Central memory CD8-positive, alpha-beta T cell (primary cell): ENCODE measurements around the gene WFS1.

Experiments
- ATAC-seq: fragments of 150-1000 bp; cut with Tn5 transposase; replicated peaks from 2 replicates; pipeline ENCODE4 v1.10.0; 2022; ENCODE audit warnings: mild to moderate bottlenecking, moderate FRiP score, moderate number of reproducible peaks; ENCODE audit not compliant: poor library complexity, severe bottlenecking; ENCODE audit errors: extremely low read depth
- DNase-seq, 2 donors: peaks; one replicate each; pipeline ENCODE4 v3.0.0; 2021; ENCODE audit warnings: low spot score in 2 of 2
- H3K27ac Mint-ChIP-seq: one replicate; pipeline ENCODE4 v1.8.0; 2022; ENCODE audit warnings: low read depth, mild to moderate bottlenecking, moderate library complexity, mixed read lengths
- H3K27me3 Mint-ChIP-seq: one replicate; pipeline ENCODE4 v1.8.0; 2022; ENCODE audit warnings: mixed read lengths
- H3K36me3 Mint-ChIP-seq: one replicate; pipeline ENCODE4 v1.8.0; 2022; ENCODE audit warnings: mild to moderate bottlenecking, moderate library complexity, mixed read lengths; ENCODE audit not compliant: insufficient read depth
- H3K4me1 Mint-ChIP-seq: one replicate; pipeline ENCODE4 v1.8.0; 2022; ENCODE audit warnings: mixed read lengths
- H3K4me3 Mint-ChIP-seq: one replicate; pipeline ENCODE4 v1.8.0; 2022; ENCODE audit warnings: mild to moderate bottlenecking, moderate library complexity, mixed read lengths
- H3K9me3 Mint-ChIP-seq: one replicate; pipeline ENCODE4 v1.8.0; 2022; ENCODE audit warnings: mixed read lengths

WFS1 gene

DNA sequence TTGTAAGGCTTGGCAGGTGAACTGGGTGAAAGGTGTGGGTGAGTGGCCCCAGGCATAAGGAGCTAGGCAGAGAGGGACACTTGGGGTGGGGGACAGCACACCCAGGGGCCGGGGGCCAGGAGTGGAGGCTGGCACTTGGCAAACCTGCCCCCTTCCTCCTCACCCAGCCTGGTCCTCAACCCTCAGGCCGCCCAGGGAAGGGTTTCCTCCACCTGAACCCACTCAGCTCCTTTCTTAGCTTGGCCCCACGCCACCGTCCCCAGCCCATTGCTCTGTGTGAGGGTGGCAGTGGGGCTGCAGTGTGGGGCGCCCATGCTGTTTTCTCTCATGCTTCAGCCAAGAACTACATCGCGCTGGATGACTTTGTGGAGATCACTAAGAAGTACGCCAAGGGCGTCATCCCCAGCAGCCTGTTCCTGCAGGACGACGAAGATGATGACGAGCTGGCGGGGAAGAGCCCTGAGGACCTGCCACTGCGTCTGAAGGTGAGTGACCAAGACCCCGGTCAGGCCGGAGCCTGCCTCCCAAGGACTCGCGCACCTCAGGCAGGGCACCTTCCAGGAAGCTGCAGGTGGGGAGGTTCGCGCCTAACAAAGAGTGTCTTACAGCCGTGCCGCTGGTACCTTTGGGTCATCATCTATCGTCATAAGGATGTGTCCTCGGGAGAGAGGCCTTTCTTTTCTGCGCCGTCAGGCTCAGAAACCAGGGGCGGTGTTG, 25.2 kb downstream of the WFS1 start:
- H3K4me3 Mint-ChIP-seq, result no peak overlapping the region
- H3K27ac Mint-ChIP-seq, result no peak overlapping the region
- H3K27me3 Mint-ChIP-seq, result no peaks in the 10 kb centered on the region
- H3K36me3 Mint-ChIP-seq, result peaks cover 1% of the 10 kb centered on the region
- H3K4me1 Mint-ChIP-seq, result no peaks in the 10 kb centered on the region
- DNase-seq (no peak), ATAC-seq (no peak)
- H3K9me3 Mint-ChIP-seq, result no peaks in the 10 kb centered on the region

DNA sequence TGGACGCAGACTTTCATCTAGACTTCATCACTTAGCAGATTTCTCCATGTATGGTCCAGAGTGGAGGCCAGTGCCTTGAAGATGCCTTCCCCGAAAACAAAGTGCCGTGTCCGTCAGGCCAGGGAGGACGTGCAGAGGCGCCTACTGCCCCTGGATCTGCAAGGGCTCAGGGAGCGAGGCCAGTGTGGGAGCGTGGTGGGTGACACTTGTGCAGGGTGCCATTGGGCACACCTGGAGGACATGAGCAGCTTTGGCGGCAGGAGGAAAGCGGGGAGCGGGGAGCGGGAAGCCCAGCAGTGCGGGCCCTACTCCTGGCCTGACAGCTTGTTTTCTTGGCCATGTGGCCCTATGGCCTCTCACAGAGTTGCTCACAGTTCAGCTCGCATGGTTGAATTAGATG, 25.8 kb downstream of the WFS1 start:
- H3K9me3 Mint-ChIP-seq, result no peaks in the 10 kb centered on the region
- DNase-seq, result no peak
- no peak for ATAC-seq
- no peak overlapping the region for H3K4me3 Mint-ChIP-seq
- H3K4me1 Mint-ChIP-seq, result no peaks in the 10 kb centered on the region
- no peaks in the 10 kb centered on the region for H3K27me3 Mint-ChIP-seq
- no peak overlapping the region for H3K27ac Mint-ChIP-seq
- peaks cover 1% of the 10 kb centered on the region for H3K36me3 Mint-ChIP-seq

DNA sequence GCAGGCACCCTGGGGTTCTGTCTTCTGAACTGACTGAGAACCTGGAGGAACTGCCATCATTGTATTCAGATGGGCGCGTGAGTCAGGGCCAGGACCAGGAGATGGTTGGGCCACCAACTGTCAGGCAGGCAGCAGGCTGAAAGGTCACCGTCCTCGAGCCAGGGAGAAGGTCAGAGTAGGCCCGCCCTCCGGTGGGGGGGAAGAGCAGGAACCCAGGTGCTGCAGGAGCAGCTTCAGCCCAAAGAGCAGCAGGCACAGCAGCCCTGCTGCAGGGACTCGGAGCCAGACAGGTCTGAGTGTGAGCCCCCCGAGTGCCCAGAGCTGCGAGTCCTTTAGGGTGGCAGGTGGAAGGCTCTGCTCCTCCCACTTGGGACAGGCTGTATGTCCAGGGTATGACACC, 26.4 kb downstream of the WFS1 start:
- Mint-ChIP-seq H3K27me3 (no peaks in the 10 kb centered on the region), H3K4me1 (no peaks in the 10 kb centered on the region), H3K36me3 (peaks cover 1% of the 10 kb centered on the region), H3K4me3 (no peak overlapping the region), H3K9me3 (no peaks in the 10 kb centered on the region), H3K27ac (no peak overlapping the region)
- no peak for ATAC-seq
- DNase-seq, result no peak

DNA sequence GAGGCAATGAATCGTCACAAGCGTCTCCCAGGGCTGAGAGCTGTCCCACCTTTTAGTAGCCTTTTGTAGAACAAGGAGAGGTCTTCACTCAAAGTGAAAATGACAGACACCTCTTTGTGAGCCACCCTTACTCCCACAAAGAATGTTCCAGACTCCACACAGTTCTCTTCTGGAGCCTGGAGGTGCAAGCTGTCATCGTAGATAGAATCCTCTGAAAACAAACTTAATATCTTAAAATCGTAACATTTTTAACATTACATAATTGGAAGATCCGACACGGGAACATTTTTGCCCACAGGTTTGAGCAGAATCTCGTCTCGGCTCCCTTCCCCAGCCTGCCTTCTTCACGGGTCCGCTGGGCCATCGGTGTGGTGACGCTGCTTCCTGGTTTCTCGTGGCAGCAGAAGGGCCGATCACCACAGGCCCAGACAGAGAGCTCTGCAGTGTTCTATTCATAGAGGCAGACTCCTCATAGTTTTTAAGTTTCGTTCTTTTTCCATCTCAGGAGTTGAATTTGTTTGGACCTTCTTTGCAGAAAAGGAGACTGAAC, 27.7 kb downstream of the WFS1 start:
- no peaks in the 10 kb centered on the region for H3K27me3 Mint-ChIP-seq

DNA sequence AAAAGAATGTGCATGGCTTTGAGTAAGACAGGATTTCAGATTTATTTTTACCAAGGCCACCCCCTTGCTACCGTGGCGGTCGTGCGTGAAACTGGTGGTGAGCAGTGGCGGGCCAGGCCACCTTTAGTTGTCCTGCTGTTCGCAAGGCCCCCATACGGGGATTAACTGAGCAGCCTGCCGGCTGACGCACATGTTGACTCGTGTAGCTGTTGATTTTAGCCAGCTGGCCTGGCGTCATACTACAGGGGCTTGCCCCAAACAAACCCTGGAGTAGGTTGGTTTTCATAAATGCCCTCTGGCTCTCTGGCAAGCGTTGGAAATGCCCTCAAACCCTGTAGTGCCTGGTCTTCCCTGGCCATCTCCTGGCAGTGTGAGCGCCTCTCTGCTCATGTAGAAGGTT, 28.4 kb downstream of the WFS1 start:
- H3K27ac Mint-ChIP-seq, result no peak overlapping the region
- no peaks in the 10 kb centered on the region for H3K9me3 Mint-ChIP-seq
- H3K27me3 Mint-ChIP-seq, result no peaks in the 10 kb centered on the region
- no peaks in the 10 kb centered on the region for H3K4me1 Mint-ChIP-seq
- ATAC-seq (no peak), DNase-seq (no peak)
- H3K36me3 Mint-ChIP-seq, result peaks cover 1% of the 10 kb centered on the region
- no peak overlapping the region for H3K4me3 Mint-ChIP-seq

More for the DNA sequence above, 27.7 kb downstream of the WFS1 start:
- H3K9me3 Mint-ChIP-seq, result no peaks in the 10 kb centered on the region
- no peak overlapping the region for H3K27ac Mint-ChIP-seq
- DNase-seq (no peak), ATAC-seq (no peak)
- H3K36me3 Mint-ChIP-seq, result peaks cover 1% of the 10 kb centered on the region
- no peaks in the 10 kb centered on the region for H3K4me1 Mint-ChIP-seq
- H3K4me3 Mint-ChIP-seq, result no peak overlapping the region

DNA sequence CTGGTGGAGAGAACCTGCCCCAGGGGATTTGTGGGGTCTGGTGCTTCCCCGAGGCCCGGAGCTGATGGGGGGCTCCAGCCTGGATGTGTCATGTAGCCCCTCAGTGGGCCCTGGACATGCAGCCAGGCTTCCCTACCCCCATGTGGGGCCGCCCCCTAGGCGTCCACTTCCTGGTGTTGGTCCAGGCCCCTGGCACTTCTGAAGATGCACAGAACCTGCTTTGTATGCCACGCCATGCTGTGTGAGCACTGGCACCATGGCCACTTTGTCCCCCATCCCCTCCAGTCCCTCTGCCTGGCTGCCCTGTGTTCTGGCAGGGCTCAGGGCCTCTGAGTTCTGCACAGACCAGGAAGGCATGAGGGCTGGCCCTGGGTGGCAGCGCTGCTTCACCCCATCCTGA, 29.2 kb downstream of the WFS1 start:
- Mint-ChIP-seq H3K27me3 (no peaks in the 10 kb centered on the region), H3K4me3 (no peak overlapping the region), H3K36me3 (peaks cover 1% of the 10 kb centered on the region), H3K9me3 (no peaks in the 10 kb centered on the region), H3K4me1 (no peaks in the 10 kb centered on the region), H3K27ac (no peak overlapping the region)
- ATAC-seq, result no peak
- DNase-seq, result no peak

DNA sequence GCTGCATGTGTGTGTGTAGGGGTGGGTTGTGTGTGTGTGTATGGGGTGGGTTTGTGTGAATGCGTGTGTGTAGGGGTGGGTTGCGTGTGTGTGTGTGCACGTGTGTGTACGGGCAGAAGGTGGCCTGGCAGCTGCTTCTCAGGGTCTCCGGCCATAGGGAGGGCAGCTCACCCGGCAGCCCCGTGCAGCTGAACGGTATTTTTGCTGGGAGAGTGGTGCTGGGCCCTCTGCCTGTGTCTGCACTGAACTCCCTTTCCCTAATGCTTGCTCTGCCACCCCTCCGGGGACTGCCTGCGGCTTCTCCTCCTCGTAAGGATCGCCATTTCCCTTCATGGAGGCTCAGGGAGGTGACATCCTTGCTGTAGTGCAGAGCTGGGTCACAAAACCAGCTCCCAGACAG, 30.2 kb downstream of the WFS1 start:
- DNase-seq (no peak), ATAC-seq (no peak)
- H3K27me3 Mint-ChIP-seq, result no peaks in the 10 kb centered on the region
- H3K27ac Mint-ChIP-seq, result no peak overlapping the region
- H3K9me3 Mint-ChIP-seq, result no peaks in the 10 kb centered on the region
- H3K4me1 Mint-ChIP-seq, result no peaks in the 10 kb centered on the region
- H3K36me3 Mint-ChIP-seq, result no peaks in the 10 kb centered on the region
- no peak overlapping the region for H3K4me3 Mint-ChIP-seq

DNA sequence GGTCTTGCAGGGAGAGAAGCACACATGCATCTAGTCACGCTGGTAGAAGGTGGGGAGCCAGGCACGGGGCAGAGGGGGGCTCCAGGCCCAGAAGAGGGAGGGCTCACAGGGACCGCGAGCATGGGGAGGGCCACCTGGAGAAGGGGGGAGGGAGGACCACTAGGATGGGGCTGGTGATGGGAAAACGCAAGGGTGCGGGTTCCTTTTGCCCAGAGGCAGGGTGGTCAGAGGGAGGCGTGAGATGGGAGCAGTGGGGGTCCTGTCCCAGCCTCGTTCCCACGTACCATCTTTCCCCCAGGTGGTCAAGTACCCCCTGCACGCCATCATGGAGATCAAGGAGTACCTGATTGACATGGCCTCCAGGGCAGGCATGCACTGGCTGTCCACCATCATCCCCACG, 30.7 kb downstream of the WFS1 start:
- H3K4me3 Mint-ChIP-seq, result no peak overlapping the region
- no peak overlapping the region for H3K27ac Mint-ChIP-seq
- DNase-seq, result no peak
- no peaks in the 10 kb centered on the region for H3K36me3 Mint-ChIP-seq
- no peak for ATAC-seq
- H3K9me3 Mint-ChIP-seq, result no peaks in the 10 kb centered on the region
- no peaks in the 10 kb centered on the region for H3K4me1 Mint-ChIP-seq
- peaks cover under 1% of the 10 kb centered on the region for H3K27me3 Mint-ChIP-seq

DNA sequence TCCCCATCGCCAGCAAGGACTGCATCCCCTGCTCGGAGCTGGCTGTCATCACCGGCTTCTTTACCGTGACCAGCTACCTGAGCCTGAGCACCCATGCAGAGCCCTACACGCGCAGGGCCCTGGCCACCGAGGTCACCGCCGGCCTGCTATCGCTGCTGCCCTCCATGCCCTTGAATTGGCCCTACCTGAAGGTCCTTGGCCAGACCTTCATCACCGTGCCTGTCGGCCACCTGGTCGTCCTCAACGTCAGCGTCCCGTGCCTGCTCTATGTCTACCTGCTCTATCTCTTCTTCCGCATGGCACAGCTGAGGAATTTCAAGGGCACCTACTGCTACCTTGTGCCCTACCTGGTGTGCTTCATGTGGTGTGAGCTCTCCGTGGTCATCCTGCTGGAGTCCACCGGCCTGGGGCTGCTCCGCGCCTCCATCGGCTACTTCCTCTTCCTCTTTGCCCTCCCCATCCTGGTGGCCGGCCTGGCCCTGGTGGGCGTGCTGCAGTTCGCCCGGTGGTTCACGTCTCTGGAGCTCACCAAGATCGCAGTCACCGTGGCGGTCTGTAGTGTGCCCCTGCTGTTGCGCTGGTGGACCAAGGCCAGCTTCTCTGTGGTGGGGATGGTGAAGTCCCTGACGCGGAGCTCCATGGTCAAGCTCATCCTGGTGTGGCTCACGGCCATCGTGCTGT, 31.5 kb downstream of the WFS1 start:
- H3K9me3 Mint-ChIP-seq, result no peaks in the 10 kb centered on the region
- H3K36me3 Mint-ChIP-seq, result peaks cover 2% of the 10 kb centered on the region
- ATAC-seq (no peak), DNase-seq (no peak)
- H3K4me1 Mint-ChIP-seq, result no peaks in the 10 kb centered on the region
- H3K27me3 Mint-ChIP-seq, result peaks cover 9% of the 10 kb centered on the region
- no peak overlapping the region for H3K27ac Mint-ChIP-seq
- no peak overlapping the region for H3K4me3 Mint-ChIP-seq

DNA sequence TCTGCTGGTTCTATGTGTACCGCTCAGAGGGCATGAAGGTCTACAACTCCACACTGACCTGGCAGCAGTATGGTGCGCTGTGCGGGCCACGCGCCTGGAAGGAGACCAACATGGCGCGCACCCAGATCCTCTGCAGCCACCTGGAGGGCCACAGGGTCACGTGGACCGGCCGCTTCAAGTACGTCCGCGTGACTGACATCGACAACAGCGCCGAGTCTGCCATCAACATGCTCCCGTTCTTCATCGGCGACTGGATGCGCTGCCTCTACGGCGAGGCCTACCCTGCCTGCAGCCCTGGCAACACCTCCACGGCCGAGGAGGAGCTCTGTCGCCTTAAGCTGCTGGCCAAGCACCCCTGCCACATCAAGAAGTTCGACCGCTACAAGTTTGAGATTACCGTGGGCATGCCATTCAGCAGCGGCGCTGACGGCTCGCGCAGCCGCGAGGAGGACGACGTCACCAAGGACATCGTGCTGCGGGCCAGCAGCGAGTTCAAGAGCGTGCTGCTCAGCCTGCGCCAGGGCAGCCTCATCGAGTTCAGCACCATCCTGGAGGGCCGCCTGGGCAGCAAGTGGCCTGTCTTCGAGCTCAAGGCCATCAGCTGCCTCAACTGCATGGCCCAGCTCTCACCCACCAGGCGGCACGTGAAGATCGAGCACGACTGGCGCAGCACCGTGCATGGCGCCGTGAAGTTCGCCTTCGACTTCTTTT, 32.2 kb downstream of the WFS1 start:
- H3K4me3 Mint-ChIP-seq, result no peak overlapping the region
- no peak for ATAC-seq
- peaks cover 2% of the 10 kb centered on the region for H3K36me3 Mint-ChIP-seq
- no peak for DNase-seq
- H3K9me3 Mint-ChIP-seq, result no peaks in the 10 kb centered on the region
- peaks cover 16% of the 10 kb centered on the region for H3K27me3 Mint-ChIP-seq
- H3K4me1 Mint-ChIP-seq, result no peaks in the 10 kb centered on the region
- no peak overlapping the region for H3K27ac Mint-ChIP-seq

DNA sequence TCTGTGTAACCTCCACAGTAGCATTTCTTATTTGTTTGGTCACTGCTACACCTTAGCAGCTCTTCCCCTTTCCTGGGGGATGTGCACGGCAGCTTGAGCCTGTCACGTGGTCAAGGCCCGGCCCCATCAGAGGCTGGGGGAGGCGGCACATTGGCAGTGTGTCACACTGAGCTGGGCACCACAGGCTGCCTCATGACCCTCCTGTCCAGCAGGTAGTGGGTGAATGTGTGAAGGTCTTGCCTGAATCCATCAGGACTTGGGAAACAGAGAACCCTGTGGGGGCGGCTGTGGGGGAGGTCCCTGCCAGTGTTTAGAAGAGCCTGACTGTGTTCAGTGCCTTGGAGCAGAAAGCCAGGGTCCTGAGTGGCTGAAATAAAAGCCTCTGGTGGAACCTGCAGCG, 33.2 kb downstream of the WFS1 start:
- H3K27ac Mint-ChIP-seq, result no peak overlapping the region
- peaks cover 24% of the 10 kb centered on the region for H3K27me3 Mint-ChIP-seq
- no peaks in the 10 kb centered on the region for H3K9me3 Mint-ChIP-seq
- ATAC-seq (no peak), DNase-seq (no peak)
- H3K4me1 Mint-ChIP-seq, result no peaks in the 10 kb centered on the region
- no peak overlapping the region for H3K4me3 Mint-ChIP-seq
- H3K36me3 Mint-ChIP-seq, result peaks cover 2% of the 10 kb centered on the region

DNA sequence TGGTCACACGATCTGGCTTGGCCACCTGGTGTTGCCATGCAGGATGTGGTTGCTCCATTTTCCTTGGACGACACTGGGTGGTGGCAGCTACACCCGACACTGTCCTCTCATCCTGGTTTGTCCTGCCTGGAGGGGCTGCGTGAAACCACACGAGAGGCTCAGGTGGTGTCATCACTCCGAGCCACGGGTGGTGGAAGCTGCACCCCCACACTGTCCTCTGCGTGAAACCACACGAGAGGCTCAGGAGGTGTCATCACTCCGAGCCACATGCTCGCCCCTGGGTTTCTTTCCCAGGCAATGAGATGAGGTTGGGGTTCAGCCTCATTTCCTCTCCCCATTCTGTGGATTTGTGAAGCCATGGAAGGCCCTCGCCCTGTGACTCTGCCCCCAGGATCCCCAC, 34.3 kb downstream of the WFS1 start:
- ATAC-seq (no peak), DNase-seq (no peak)
- no peaks in the 10 kb centered on the region for H3K9me3 Mint-ChIP-seq
- peaks cover 6% of the 10 kb centered on the region for H3K4me1 Mint-ChIP-seq
- H3K27ac Mint-ChIP-seq, result no peak overlapping the region
- H3K4me3 Mint-ChIP-seq, result no peak overlapping the region
- H3K36me3 Mint-ChIP-seq, result peaks cover 3% of the 10 kb centered on the region
- peaks cover 33% of the 10 kb centered on the region for H3K27me3 Mint-ChIP-seq

DNA sequence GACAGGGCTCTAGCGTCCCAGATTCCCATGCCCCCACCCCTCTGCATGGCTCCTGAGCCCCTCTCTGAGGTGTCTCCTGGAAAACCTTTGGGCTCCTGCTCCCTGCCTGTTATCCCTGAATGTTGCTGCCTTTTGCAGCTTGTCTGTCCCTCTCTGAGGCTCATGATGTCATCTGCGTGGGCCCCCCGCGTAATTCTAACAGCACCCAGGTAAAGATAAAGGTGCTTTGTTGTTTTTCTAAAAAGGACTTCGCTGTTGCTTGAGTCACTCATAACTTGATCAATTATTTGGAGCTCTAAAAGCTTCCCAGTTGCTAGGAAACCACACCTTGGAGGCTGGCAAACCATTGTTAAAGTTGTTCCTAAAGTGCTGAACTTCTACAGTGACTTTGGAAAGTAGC, 36.6 kb downstream of the WFS1 start:
- Mint-ChIP-seq H3K4me1 (peaks cover 6% of the 10 kb centered on the region), H3K36me3 (peaks cover 3% of the 10 kb centered on the region), H3K27ac (no peak overlapping the region), H3K9me3 (no peaks in the 10 kb centered on the region), H3K27me3 (peaks cover 55% of the 10 kb centered on the region), H3K4me3 (no peak overlapping the region)
- no peak for DNase-seq
- ATAC-seq, result no peak
